ENCODE results near the gene ITGAL.

- TF ChIP-seq CTCF (IDR thresholded peaks at IDR 0.05; ENCODE audit: insufficient read depth, low read depth, low read length) (no peak), EZH2 (IDR thresholded peaks at IDR 0.05; ENCODE audit: insufficient read depth, low read length) (no peak)
Measured at GRCh38 chr16:30445149-30445407, 27.5 kb upstream of the ITGAL start.

Data from astrocyte (in vitro differentiated cells and primary cell).